Peyer's patch (tissue), 4 donors: ENCODE measurements around the gene GLB1L.

Source experiments
- POLR2A ChIP-seq, 2 donors: fragments of 450-650 bp; IDR thresholded peaks; one replicate each; pipeline ENCODE4 v1.5.1; 2017; ENCODE audit warnings: antibody characterized with exemption in 2 of 2, mild to moderate bottlenecking in 2 of 2, moderate library complexity in 2 of 2
- TF ChIP-seq, protein P1 (sequence below), 6 experiments: fragments of 450-650 bp in 4 of 6; fragments of 200-600 bp in 2 of 6; sonication (generic) in 1 of 6; IDR thresholded peaks; one replicate each; pipeline ENCODE4 v1.5.1; 2017 to 2019; ENCODE audit warnings: antibody characterized with exemption in 6 of 6, mild to moderate bottlenecking in 3 of 6, moderate library complexity in 1 of 6

DNA sequence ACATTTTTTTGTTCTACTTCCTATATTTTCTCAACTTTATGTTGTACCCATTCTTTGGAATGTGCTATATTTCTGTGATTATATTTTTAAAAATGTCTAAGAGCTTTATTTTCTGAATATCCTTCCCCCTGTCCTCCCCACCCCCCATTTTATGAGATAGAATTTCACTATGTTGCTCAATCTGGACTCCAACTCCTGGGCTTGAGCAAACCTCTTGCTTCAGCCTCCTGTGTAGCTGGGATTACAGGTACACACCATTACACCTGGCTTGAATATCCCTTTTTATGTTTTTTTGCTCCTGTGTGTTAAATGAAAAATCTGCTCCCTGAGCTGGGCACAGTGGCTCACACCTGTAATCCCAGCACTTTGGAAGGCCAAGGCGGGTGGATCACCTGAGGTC lies 47.9 kb downstream of the GLB1L start:
- TF ChIP-seq, protein P1, sequence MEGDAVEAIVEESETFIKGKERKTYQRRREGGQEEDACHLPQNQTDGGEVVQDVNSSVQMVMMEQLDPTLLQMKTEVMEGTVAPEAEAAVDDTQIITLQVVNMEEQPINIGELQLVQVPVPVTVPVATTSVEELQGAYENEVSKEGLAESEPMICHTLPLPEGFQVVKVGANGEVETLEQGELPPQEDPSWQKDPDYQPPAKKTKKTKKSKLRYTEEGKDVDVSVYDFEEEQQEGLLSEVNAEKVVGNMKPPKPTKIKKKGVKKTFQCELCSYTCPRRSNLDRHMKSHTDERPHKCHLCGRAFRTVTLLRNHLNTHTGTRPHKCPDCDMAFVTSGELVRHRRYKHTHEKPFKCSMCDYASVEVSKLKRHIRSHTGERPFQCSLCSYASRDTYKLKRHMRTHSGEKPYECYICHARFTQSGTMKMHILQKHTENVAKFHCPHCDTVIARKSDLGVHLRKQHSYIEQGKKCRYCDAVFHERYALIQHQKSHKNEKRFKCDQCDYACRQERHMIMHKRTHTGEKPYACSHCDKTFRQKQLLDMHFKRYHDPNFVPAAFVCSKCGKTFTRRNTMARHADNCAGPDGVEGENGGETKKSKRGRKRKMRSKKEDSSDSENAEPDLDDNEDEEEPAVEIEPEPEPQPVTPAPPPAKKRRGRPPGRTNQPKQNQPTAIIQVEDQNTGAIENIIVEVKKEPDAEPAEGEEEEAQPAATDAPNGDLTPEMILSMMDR (IDR thresholded peaks at IDR 0.05): no peak
- no peak for TF ChIP-seq POLR2A (IDR thresholded peaks at IDR 0.05)
